HepG2 (cell line): ENCODE results near the gene CCT7. TPM values are rescaled to one million over a fixed set of nuclear protein-coding genes. Genes with fewer than 3 reads are reported as not detected.

Source experiments
- ARID3A ChIP-seq: IDR thresholded peaks from 2 replicates; pipeline ENCODE4 v1.6.1; 2012; ENCODE audit warnings: low read depth, low read length, improper control_type of control experiment
- BORCS8-MEF2B ChIP-seq: sonication (generic); formaldehyde crosslinking; IDR thresholded peaks from 2 replicates; pipeline ENCODE4 v1.8.0; 2022; ENCODE audit warnings: mild to moderate bottlenecking, missing genetic modification reagents
- IKZF4 ChIP-seq: sonication (generic); formaldehyde crosslinking; IDR thresholded peaks from 2 replicates; pipeline ENCODE4 v1.5.1; 2020; ENCODE audit warnings: borderline replicate concordance, mild to moderate bottlenecking, low read depth, missing genetic modification reagents; ENCODE audit errors: not compliant biosample characterization
- KLF9 ChIP-seq: IDR thresholded peaks from 2 replicates; pipeline ENCODE4 v1.6.1; 2016; ENCODE audit warnings: low read depth
- PLSCR1 ChIP-seq: sonication (generic); formaldehyde crosslinking; IDR thresholded peaks from 2 replicates; pipeline ENCODE4 v1.5.0; 2020; ENCODE audit warnings: missing genetic modification reagents, mild to moderate bottlenecking, borderline replicate concordance
- RXRA ChIP-seq: sonication (generic); formaldehyde crosslinking; IDR thresholded peaks from 2 replicates; pipeline ENCODE4 v1.5.1; 2020; ENCODE audit warnings: missing genetic modification reagents
- SP5 ChIP-seq: IDR thresholded peaks from 2 replicates; pipeline ENCODE4 v1.6.1; 2016; ENCODE audit warnings: low read depth, borderline replicate concordance
- SSRP1 ChIP-seq: IDR thresholded peaks from 2 replicates; pipeline ENCODE4 v1.6.1; 2016; ENCODE audit warnings: control low read depth
- TCF7L2 ChIP-seq: IDR thresholded peaks from 2 replicates; pipeline ENCODE4 v1.6.1; 2011; ENCODE audit warnings: mild to moderate bottlenecking, low read depth, low read length, moderate library complexity
- TGIF2 ChIP-seq: IDR thresholded peaks from 2 replicates; pipeline ENCODE4 v1.6.1; 2016; ENCODE audit warnings: control low read depth, missing compliant biosample characterization
- ZGPAT ChIP-seq: IDR thresholded peaks from 2 replicates; pipeline ENCODE4 v1.6.1; 2016; ENCODE audit warnings: mild to moderate bottlenecking
- ZNF205 ChIP-seq: IDR thresholded peaks from 2 replicates; pipeline ENCODE4 v1.6.1; 2018; ENCODE audit warnings: missing biosample characterization, missing genetic modification reagents
- ZNF619 ChIP-seq: sonication (generic); formaldehyde crosslinking; IDR thresholded peaks from 2 replicates; pipeline ENCODE4 v1.4.0; 2020; ENCODE audit warnings: mild to moderate bottlenecking, missing genetic modification reagents
- ZNF670 ChIP-seq: sonication (generic); formaldehyde crosslinking; IDR thresholded peaks from 2 replicates; pipeline ENCODE4 v1.8.0; 2022; ENCODE audit warnings: mild to moderate bottlenecking, missing genetic modification reagents, borderline replicate concordance
- ZNF766 ChIP-seq: sonication (generic); formaldehyde crosslinking; IDR thresholded peaks from 2 replicates; pipeline ENCODE4 v1.5.0; 2020; ENCODE audit warnings: missing genetic modification reagents, borderline replicate concordance
- ZNF788 ChIP-seq: sonication (generic); formaldehyde crosslinking; IDR thresholded peaks from 2 replicates; pipeline ENCODE4 v1.5.0; 2020; ENCODE audit warnings: mild to moderate bottlenecking, missing genetic modification reagents, borderline replicate concordance
- ZSCAN5A ChIP-seq: sonication (generic); formaldehyde crosslinking; IDR thresholded peaks from 2 replicates; pipeline ENCODE4 v1.8.0; 2022; ENCODE audit warnings: mild to moderate bottlenecking, missing genetic modification reagents, borderline replicate concordance
- polyA plus RNA-seq, 8 experiments: library from polyadenylated mRNA; depleted of rRNA in 3 of 8; stranded (reverse) in 7 of 8; unstranded in 1 of 8; fragments of >200 nt; fragmentation: Illumina TruSeq in 4 of 8; extraction: Trizol in 4 of 8; gene quantifications; 2 replicates each; pipeline versions ENCODE4 v1.2.1 to v1.2.3, GENCODE V29; 2011 to 2016; ENCODE audit warnings: low read depth in 4 of 8, missing spikeins in 1 of 8, mixed read lengths in 1 of 8; ENCODE audit not compliant: insufficient read depth in 1 of 8
- total RNA-seq, 5 experiments: library from RNA; depleted of rRNA; stranded (reverse); fragments of >200 nt; fragmentation: Illumina TruSeq; extraction: Trizol; gene quantifications; 2 replicates each; pipeline ENCODE4 v1.2.3, GENCODE V29; 2016; ENCODE audit warnings: low read depth in 1 of 5
- TF ChIP-seq, protein P1 (sequence below): sonication (generic); formaldehyde crosslinking; IDR thresholded peaks from 2 replicates; pipeline ENCODE4 v1.8.0; 2023; ENCODE audit warnings: mild to moderate bottlenecking, missing genetic modification reagents
- TF ChIP-seq, protein P2 (sequence below): sonication (generic); formaldehyde crosslinking; IDR thresholded peaks from 2 replicates; pipeline ENCODE4 v1.4.0; 2020; ENCODE audit warnings: missing genetic modification reagents, mild to moderate bottlenecking, borderline replicate concordance
- TF ChIP-seq, protein P3 (sequence below): sonication (generic); formaldehyde crosslinking; IDR thresholded peaks from 2 replicates; pipeline ENCODE4 v1.5.0; 2020; ENCODE audit warnings: mild to moderate bottlenecking, low read depth, missing genetic modification reagents, borderline replicate concordance
- TF ChIP-seq, protein P4 (sequence below): IDR thresholded peaks from 2 replicates; pipeline ENCODE4 v1.6.1; 2016; ENCODE audit warnings: low read depth, borderline replicate concordance

CCT7 gene
- total and polyA plus RNA-seq, 2 of the 13 experiments (the other 11 are each of a cell fraction or from before 2014, with no cell fraction given), result 347 to 517 TPM

GRCh38 chr2:73262108-73262651 lies 28.1 kb downstream of the CCT7 start (continued):
- TF ChIP-seq ZNF766, result no peak
- TF ChIP-seq ZNF205 (CRISPR knock-in tag), result peak; percentile 84
- peak; percentile 76; the same call in 1 of the 2 replicates for TF ChIP-seq TGIF2 (CRISPR knock-in tag)
- peak; percentile 19; the same call in 1 of the 2 replicates for TF ChIP-seq BORCS8-MEF2B (CRISPR knock-in tag)
- TF ChIP-seq, protein P1, sequence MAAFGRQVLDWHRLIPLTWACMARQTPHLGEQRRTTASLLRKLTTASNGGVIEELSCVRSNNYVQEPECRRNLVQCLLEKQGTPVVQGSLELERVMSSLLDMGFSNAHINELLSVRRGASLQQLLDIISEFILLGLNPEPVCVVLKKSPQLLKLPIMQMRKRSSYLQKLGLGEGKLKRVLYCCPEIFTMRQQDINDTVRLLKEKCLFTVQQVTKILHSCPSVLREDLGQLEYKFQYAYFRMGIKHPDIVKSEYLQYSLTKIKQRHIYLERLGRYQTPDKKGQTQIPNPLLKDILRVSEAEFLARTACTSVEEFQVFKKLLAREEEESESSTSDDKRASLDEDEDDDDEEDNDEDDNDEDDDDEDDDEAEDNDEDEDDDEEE (CRISPR knock-in tag), result no peak
- 0 out of 2 replicates have a peak, but pooled peaks have one; percentile 56 for TF ChIP-seq SSRP1 (CRISPR knock-in tag)
- TF ChIP-seq KLF9, result no peak
- TF ChIP-seq SP5 (CRISPR knock-in tag), result peak; percentile 80
- peak; percentile 22; the same call in 1 of the 2 replicates for TF ChIP-seq RXRA
- TF ChIP-seq ZSCAN5A (CRISPR knock-in tag), result no peak
- TF ChIP-seq, protein P2, sequence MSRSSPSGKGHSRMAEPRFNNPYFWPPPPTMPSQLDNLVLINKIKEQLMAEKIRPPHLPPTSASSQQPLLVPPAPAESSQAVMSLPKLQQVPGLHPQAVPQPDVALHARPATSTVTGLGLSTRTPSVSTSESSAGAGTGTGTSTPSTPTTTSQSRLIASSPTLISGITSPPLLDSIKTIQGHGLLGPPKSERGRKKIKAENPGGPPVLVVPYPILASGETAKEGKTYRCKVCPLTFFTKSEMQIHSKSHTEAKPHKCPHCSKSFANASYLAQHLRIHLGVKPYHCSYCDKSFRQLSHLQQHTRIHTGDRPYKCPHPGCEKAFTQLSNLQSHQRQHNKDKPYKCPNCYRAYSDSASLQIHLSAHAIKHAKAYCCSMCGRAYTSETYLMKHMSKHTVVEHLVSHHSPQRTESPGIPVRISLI, result no peak; the same call in 1 of the 2 replicates
- TF ChIP-seq, protein P3, sequence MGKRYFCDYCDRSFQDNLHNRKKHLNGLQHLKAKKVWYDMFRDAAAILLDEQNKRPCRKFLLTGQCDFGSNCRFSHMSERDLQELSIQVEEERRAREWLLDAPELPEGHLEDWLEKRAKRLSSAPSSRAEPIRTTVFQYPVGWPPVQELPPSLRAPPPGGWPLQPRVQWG (CRISPR knock-in tag), result no peak
- no peak for TF ChIP-seq ZNF619 (CRISPR knock-in tag)
- no peak for TF ChIP-seq TCF7L2
- no peak for TF ChIP-seq PLSCR1 (CRISPR knock-in tag)
- no peak for TF ChIP-seq ZNF670 (CRISPR knock-in tag)
- peak; percentile 77; the same call in 1 of the 2 replicates for TF ChIP-seq ARID3A
- TF ChIP-seq ZNF788 (CRISPR knock-in tag), result peak; percentile 70; the same call in 1 of the 2 replicates
- peak; percentile 89 for TF ChIP-seq ZGPAT (CRISPR knock-in tag)
- TF ChIP-seq IKZF4, result no peak
- TF ChIP-seq, protein P4, sequence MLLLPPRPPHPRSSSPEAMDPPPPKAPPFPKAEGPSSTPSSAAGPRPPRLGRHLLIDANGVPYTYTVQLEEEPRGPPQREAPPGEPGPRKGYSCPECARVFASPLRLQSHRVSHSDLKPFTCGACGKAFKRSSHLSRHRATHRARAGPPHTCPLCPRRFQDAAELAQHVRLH, result peak; percentile 74; the same call in 1 of the 2 replicates
